DMS53 (cell line): ENCODE data around the gene ABHD8.

Experiments
- DNase-seq: peaks from one replicate; lab custom pipeline; 2025; lab: John Stamatoyannopoulos, UW

Gene ABHD8

GRCh38 chr19:17266026-17266425 lies 37.2 kb downstream of the ABHD8 start:
- DNase-seq = no peak

GRCh38 chr19:17264641-17264979 lies 38.6 kb downstream of the ABHD8 start, which contains the start of gene USHBP1:
Gene USHBP1, minus strand, starts transcription at chr19:17264745. Its CDS starts 446 bp downstream, at chr19:17264299.
- DNase-seq = no peak

- DNase-seq = no peak
Measured at GRCh38 chr19:17263712-17264640, 39.2 kb downstream of the ABHD8 start.

GRCh38 chr19:17262557-17262956 lies 40.7 kb downstream of the ABHD8 start:
- no peak for DNase-seq

GRCh38 chr19:17260842-17261325 lies 42.3 kb downstream of the ABHD8 start:
- peak; percentile 92 for DNase-seq

- DNase-seq = no peak
Measured at GRCh38 chr19:17259934-17260333, 43.3 kb downstream of the ABHD8 start.

- DNase-seq = peak; percentile 49
Measured at GRCh38 chr19:17259118-17259780, 44.0 kb downstream of the ABHD8 start.

- no peak for DNase-seq
Measured at GRCh38 chr19:17256130-17256529, 47.1 kb downstream of the ABHD8 start.

- DNase-seq = peak; percentile 31
Measured at GRCh38 chr19:17255150-17255621, 48.0 kb downstream of the ABHD8 start.

- DNase-seq = no peak
Measured at GRCh38 chr19:17254636-17255035, 48.6 kb downstream of the ABHD8 start.

- DNase-seq = no peak
Measured at GRCh38 chr19:17249887-17250548, 53.2 kb downstream of the ABHD8 start.

GRCh38 chr19:17248011-17248776 lies 55.0 kb downstream of the ABHD8 start:
- peak; percentile 97 for DNase-seq

GRCh38 chr19:17246681-17247425 lies 56.4 kb downstream of the ABHD8 start:
- peak; percentile 85 for DNase-seq

- no peak for DNase-seq
Measured at GRCh38 chr19:17245535-17245984, 57.7 kb downstream of the ABHD8 start, which contains the start of gene NR2F6. Gene NR2F6, minus strand, starts transcription at chr19:17245919. Its CDS starts 699 bp downstream, at chr19:17245220.

GRCh38 chr19:17244618-17245534 lies 58.3 kb downstream of the ABHD8 start:
- DNase-seq = peak; percentile 61

GRCh38 chr19:17243830-17244617 lies 59.2 kb downstream of the ABHD8 start:
- peak; percentile 63 for DNase-seq

- DNase-seq = peak; percentile 30
Measured at GRCh38 chr19:17243211-17243829, 59.9 kb downstream of the ABHD8 start.
